Colonic mucosa (tissue), 4 donors: ENCODE measurements around the gene RAB11B. TPM values are rescaled to one million over a fixed set of nuclear protein-coding genes. Genes with fewer than 3 reads are reported as not detected.
"Not testable (repeated sequence)": the region's sequence is repeated elsewhere in the genome, so short reads cannot be mapped to it uniquely, and the experiment has no call there.

ENCODE experiments used
- DNase-seq: peaks from one replicate; pipeline ENCODE4 v3.0.0-alpha.2; 2020
- H3K27ac ChIP-seq: fragments of 200-600 bp; one replicate; pipeline ENCODE4 v1.8.0; 2021
- H3K27me3 ChIP-seq: fragments of 200-600 bp; one replicate; pipeline ENCODE4 v1.8.0; 2021
- H3K36me3 ChIP-seq: fragments of 200-600 bp; one replicate; pipeline ENCODE4 v1.8.0; 2021
- H3K4me1 ChIP-seq: fragments of 200-600 bp; one replicate; pipeline ENCODE4 v1.8.0; 2021; ENCODE audit warnings: mild to moderate bottlenecking
- H3K4me3 ChIP-seq: fragments of 200-600 bp; one replicate; pipeline ENCODE4 v1.8.0; 2021
- H3K9ac ChIP-seq, 2 donors: one replicate each; pipeline ENCODE4 v1.7.0; 2013; ENCODE audit warnings: control low read depth in 2 of 2, low read depth in 2 of 2, low read length in 2 of 2
- H3K9me3 ChIP-seq: fragments of 200-600 bp; one replicate; pipeline ENCODE4 v1.8.0; 2021
- CTCF ChIP-seq: fragments of 200-600 bp; IDR thresholded peaks from one replicate; pipeline ENCODE4 v1.8.0; 2022; ENCODE audit warnings: antibody characterized with exemption, mild to moderate bottlenecking
- intact Hi-C: fragments of 100-400 bp; cut with DNase I; formaldehyde crosslinking; loops from one replicate; pipeline ENCODE4 v1.14.1; 2022
- total RNA-seq, 2 donors: library from RNA; stranded (reverse); fragmentation: NEBNext Ultra II Directional in 1 of 2; extraction: Animal tissue kit (Norgen Biotek cat#: 25700) in 1 of 2; gene quantifications; one replicate each; pipeline ENCODE4 v1.2.1, GENCODE V29; 2021
- donor health status: healthy.
- donor health status: DM: no; HTN: no; CAD: no.
- donor health status: DM: no; HTN: no; CAD: no.

Gene RAB11B
- total RNA-seq, 2 donors from 2014 or later = 117 to 127 TPM

- Histone ChIP-seq H3K27ac (no peak overlapping the region), H3K4me1 (no peaks in the 10 kb centered on the region)
Observed at GRCh38 chr19:8377598-8377997, 12.6 kb upstream of the RAB11B start.

GRCh38 chr19:8379156-8379891 lies 10.8 kb upstream of the RAB11B start:
- H3K4me3 ChIP-seq, H3K27me3 ChIP-seq, H3K9ac ChIP-seq, H3K27ac ChIP-seq, H3K36me3 ChIP-seq, intact Hi-C loops, H3K4me1 ChIP-seq, DNase-seq, H3K9me3 ChIP-seq: not testable (repeated sequence)

More at GRCh38 chr19:8377598-8377997, 12.6 kb upstream of the RAB11B start:
- intact Hi-C loops = no loop called here
- no peak for TF ChIP-seq CTCF
- Histone ChIP-seq H3K9ac (no peak overlapping the region), H3K27me3 (no peaks in the 10 kb centered on the region), H3K9me3 (no peaks in the 10 kb centered on the region), H3K4me3 (no peak overlapping the region), H3K36me3 (no peaks in the 10 kb centered on the region)
- no peak for DNase-seq

- H3K9ac ChIP-seq, intact Hi-C loops, H3K9me3 ChIP-seq, H3K27ac ChIP-seq, H3K36me3 ChIP-seq, H3K4me1 ChIP-seq, DNase-seq, H3K27me3 ChIP-seq, H3K4me3 ChIP-seq: not testable (repeated sequence)
Observed at GRCh38 chr19:8384569-8384968, 5.6 kb upstream of the RAB11B start.

GRCh38 chr19:8385103-8385502 lies 5.1 kb upstream of the RAB11B start:
- H3K27ac ChIP-seq, H3K27me3 ChIP-seq, H3K9me3 ChIP-seq, H3K9ac ChIP-seq, H3K36me3 ChIP-seq, H3K4me1 ChIP-seq, H3K4me3 ChIP-seq, DNase-seq, intact Hi-C loops: not testable (repeated sequence)

GRCh38 chr19:8385566-8385965 lies 4.6 kb upstream of the RAB11B start:
- H3K36me3 ChIP-seq, H3K27me3 ChIP-seq, DNase-seq, H3K27ac ChIP-seq, H3K9me3 ChIP-seq, H3K4me1 ChIP-seq, H3K9ac ChIP-seq, intact Hi-C loops, H3K4me3 ChIP-seq: not testable (repeated sequence)

- H3K4me3 ChIP-seq, H3K9ac ChIP-seq, H3K27ac ChIP-seq, H3K36me3 ChIP-seq, H3K27me3 ChIP-seq, H3K9me3 ChIP-seq, H3K4me1 ChIP-seq, DNase-seq, intact Hi-C loops: not testable (repeated sequence)
Observed at GRCh38 chr19:8386419-8386818, 3.7 kb upstream of the RAB11B start.

- Histone ChIP-seq H3K4me1 (peaks cover 11% of the 10 kb centered on the region), H3K4me3 (no peak overlapping the region), H3K9me3 (no peaks in the 10 kb centered on the region), H3K27me3 (no peaks in the 10 kb centered on the region), H3K36me3 (no peaks in the 10 kb centered on the region), H3K9ac (no peak overlapping the region), H3K27ac (no peak overlapping the region)
- intact Hi-C loops = no loop called here
- DNase-seq = no peak
- no peak for TF ChIP-seq CTCF
Observed at GRCh38 chr19:8386990-8387389, 3.2 kb upstream of the RAB11B start.
